Measurements from ENCODE around the gene ITSN1.

Gene ITSN1

DNA sequence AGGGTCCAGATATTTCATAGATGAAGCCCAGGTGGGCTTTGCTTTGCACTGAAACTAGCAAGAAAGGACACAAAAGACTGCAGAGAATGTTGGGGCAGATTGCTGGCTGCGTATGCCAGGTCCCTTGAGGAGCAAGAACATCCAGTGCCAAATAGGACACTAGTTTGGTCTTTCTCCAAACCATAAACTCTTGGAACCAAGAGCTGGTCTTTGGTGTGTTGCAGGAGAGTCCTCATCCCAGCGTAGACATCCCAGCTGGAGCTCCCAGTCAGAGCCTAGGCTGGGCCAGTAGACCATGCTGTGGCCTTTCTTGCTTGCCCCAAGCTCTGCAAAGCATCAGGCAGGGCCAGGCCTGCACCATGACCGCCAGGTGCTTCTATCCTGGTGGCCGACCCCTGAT, 185.8 kb downstream of the ITSN1 start:
- Histone ChIP-seq H3K27ac (ENCODE audit: low read depth, low read length) (no peak overlapping the region), H3K9ac (ENCODE audit: low read depth in 1 of 2, low read length in 2 of 2) (no peak overlapping the region), H3K4me1 (ENCODE audit: control insufficient read depth in 1 of 2, insufficient read depth in 2 of 2, low read length in 2 of 2) (no peaks in the 10 kb centered on the region), H3K36me3 (ENCODE audit: control insufficient read depth in 1 of 2, insufficient read depth in 2 of 2, low read length in 2 of 2) (peaks cover 0 to 17% of the 10 kb centered on the region in 2 donors), H3K9me3 (ENCODE audit: control insufficient read depth in 1 of 2, low read length in 2 of 2) (no peaks in the 10 kb centered on the region), H3K4me3 (ENCODE audit: low read depth in 1 of 2, low read length in 2 of 2) (no peak overlapping the region), H3K27me3 (ENCODE audit: control insufficient read depth in 1 of 2, insufficient read depth in 2 of 2, low read length in 2 of 2) (no peaks in the 10 kb centered on the region)

DNA sequence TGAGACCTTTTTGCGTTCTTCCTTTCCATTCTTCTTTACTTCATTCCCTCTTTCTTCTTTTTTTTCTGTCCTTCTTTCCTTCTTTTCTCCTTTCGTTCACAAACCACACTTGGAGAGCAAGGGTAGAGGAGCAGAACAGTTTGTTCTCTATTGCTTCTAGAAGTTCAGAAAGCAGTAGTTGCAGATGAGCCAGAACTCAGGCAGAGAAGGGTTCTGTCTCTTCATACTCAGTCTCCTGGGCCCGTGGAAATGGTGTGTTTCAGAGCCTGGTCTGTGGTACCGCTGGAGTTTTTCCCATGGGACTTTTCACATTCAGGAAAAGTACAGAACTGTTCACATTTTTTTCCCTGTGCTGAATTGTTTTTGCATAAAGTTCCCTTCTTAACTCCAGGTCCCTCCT, 186.3 kb downstream of the ITSN1 start:
- no peak overlapping the region for H3K4me3 ChIP-seq (ENCODE audit: low read depth in 1 of 2, low read length in 2 of 2)
- H3K4me1 ChIP-seq (ENCODE audit: control insufficient read depth in 1 of 2, insufficient read depth in 2 of 2, low read length in 2 of 2) = no peaks in the 10 kb centered on the region
- no peaks in the 10 kb centered on the region for H3K27me3 ChIP-seq (ENCODE audit: control insufficient read depth in 1 of 2, insufficient read depth in 2 of 2, low read length in 2 of 2)
- H3K9me3 ChIP-seq (ENCODE audit: control insufficient read depth in 1 of 2, low read length in 2 of 2) = no peaks in the 10 kb centered on the region
- H3K27ac ChIP-seq (ENCODE audit: low read depth, low read length) = no peak overlapping the region
- H3K36me3 ChIP-seq (ENCODE audit: control insufficient read depth in 1 of 2, insufficient read depth in 2 of 2, low read length in 2 of 2) = peaks cover 0 to 17% of the 10 kb centered on the region in 2 donors
- no peak overlapping the region for H3K9ac ChIP-seq (ENCODE audit: low read depth in 1 of 2, low read length in 2 of 2)

DNA sequence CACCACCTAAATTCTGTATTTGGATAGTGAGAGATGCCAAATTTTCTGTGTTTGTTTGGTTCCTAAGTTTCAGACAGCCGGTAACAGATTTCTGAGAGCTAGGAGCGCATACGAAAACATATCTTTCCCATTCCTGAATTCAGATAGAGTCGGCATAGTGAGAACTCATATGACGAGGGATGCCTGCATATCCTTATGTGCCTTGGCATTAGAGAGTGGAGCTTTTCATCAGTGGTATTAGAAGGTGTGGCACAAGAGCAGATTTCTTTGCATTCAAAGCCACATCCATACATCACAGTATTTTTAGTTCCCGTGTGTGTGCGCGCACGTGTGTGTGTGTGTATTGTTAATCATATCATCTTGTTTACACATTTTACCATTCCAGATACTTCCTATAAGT, 187.5 kb downstream of the ITSN1 start:
- Histone ChIP-seq H3K27ac (ENCODE audit: low read depth, low read length) (no peak overlapping the region), H3K36me3 (ENCODE audit: control insufficient read depth in 1 of 2, insufficient read depth in 2 of 2, low read length in 2 of 2) (peaks cover 0 to 22% of the 10 kb centered on the region in 2 donors), H3K9me3 (ENCODE audit: control insufficient read depth in 1 of 2, low read length in 2 of 2) (no peaks in the 10 kb centered on the region), H3K4me3 (ENCODE audit: low read depth in 1 of 2, low read length in 2 of 2) (no peak overlapping the region), H3K27me3 (ENCODE audit: control insufficient read depth in 1 of 2, insufficient read depth in 2 of 2, low read length in 2 of 2) (no peaks in the 10 kb centered on the region), H3K4me1 (ENCODE audit: control insufficient read depth in 1 of 2, insufficient read depth in 2 of 2, low read length in 2 of 2) (no peaks in the 10 kb centered on the region), H3K9ac (ENCODE audit: low read depth in 1 of 2, low read length in 2 of 2) (no peak overlapping the region)

DNA sequence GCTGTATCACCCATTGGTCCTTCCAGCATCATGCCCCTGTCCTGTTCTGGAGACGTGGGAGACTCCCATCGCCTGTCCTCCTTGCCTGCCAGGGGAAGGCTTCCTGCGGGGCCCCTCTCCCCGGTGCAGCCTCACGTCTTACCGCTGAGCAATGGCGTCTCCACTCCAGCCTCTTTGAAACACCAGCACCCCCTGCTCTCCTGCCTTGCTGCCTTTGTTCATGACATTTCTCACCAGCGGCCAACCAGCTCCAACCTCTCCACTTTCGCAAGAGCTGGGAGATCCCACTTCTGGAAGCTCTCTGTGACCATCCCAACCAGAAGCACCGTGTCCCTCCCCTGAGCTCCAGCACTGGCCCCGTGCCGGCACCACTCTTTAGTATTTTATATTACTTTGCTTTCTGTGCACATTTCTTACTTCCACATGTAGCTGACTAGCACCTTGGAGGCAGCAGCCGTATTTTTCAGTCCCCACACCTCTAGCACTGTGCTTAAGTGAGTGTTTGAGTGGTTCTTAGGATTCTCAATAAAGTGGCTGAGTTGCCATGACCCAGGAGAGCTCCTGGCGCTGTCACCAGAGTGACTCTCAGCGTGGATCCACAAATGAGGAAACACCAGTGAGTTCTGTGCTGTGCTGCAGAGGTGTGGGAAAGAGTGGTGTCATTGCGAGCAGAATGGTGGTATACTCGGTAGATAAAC, 189.8 kb downstream of the ITSN1 start:
- Histone ChIP-seq H3K4me3 (ENCODE audit: low read depth in 1 of 2, low read length in 2 of 2) (no peak overlapping the region), H3K27me3 (ENCODE audit: control insufficient read depth in 1 of 2, insufficient read depth in 2 of 2, low read length in 2 of 2) (no peaks in the 10 kb centered on the region), H3K36me3 (ENCODE audit: control insufficient read depth in 1 of 2, insufficient read depth in 2 of 2, low read length in 2 of 2) (peaks cover 0 to 26% of the 10 kb centered on the region in 2 donors), H3K9me3 (ENCODE audit: control insufficient read depth in 1 of 2, low read length in 2 of 2) (no peaks in the 10 kb centered on the region), H3K4me1 (ENCODE audit: control insufficient read depth in 1 of 2, insufficient read depth in 2 of 2, low read length in 2 of 2) (no peaks in the 10 kb centered on the region), H3K27ac (ENCODE audit: low read depth, low read length) (no peak overlapping the region), H3K9ac (ENCODE audit: low read depth in 1 of 2, low read length in 2 of 2) (no peak overlapping the region)

DNA sequence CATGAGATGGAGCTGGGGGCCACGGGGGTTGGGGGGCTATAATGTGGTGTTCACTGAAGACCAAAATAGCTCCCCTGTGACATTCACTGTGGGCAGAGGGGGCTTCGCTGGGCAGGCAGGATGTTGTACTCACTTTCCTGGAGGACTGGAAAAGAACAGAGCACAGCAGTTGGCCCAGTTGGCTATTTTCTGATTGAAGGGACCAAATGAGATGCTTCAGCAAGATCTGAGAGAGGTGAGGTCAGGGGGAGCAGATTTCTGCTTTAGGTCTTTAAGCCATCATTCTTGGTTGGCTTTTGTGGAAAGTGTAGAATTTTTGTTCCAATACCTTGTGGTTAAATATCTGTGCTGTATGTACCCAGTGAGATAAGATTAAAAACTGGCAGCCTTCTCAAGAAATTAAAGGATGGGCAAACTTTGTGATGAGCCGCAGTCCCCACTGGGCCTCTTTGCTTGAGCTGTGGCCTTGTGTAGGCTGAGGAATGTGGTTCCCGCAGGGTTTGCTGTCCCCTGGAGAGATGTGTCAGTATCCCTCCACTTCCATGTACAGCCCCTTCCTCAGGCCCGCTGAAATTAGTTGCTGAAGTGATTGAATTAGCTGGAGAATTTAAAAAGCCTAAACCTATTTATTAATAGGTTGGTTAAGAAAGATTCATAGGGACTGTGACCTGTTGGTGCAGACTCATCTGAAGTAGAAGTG, 192.7 kb downstream of the ITSN1 start:
- H3K36me3 ChIP-seq (ENCODE audit: control insufficient read depth in 1 of 2, insufficient read depth in 2 of 2, low read length in 2 of 2) = peaks cover 4 to 22% of the 10 kb centered on the region in 2 donors

DNA sequence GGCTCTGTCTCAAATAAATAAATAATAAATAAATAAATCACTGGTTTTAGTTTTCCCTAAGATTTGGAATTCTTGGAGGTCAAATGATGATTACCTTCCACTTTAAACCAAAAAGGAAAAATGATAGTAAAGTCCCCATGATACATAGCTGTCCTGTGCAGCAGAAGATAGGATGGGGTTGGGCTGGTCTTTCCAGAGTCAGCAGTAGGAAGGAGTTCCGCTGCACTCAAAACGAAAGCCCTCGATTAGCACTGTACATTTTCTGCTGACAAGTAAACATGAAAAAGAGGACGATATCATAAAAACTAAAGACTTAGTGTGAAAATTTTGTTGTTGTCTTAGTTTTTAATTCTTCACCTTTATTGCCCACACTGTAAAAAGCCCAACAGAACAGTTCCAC, 193.6 kb downstream of the ITSN1 start:
- no peak overlapping the region for H3K27ac ChIP-seq (ENCODE audit: low read depth, low read length)
- no peaks in the 10 kb centered on the region for H3K27me3 ChIP-seq (ENCODE audit: control insufficient read depth in 1 of 2, insufficient read depth in 2 of 2, low read length in 2 of 2)
- no peaks in the 10 kb centered on the region for H3K9me3 ChIP-seq (ENCODE audit: control insufficient read depth in 1 of 2, low read length in 2 of 2)
- no peaks in the 10 kb centered on the region for H3K4me1 ChIP-seq (ENCODE audit: control insufficient read depth in 1 of 2, insufficient read depth in 2 of 2, low read length in 2 of 2)
- H3K9ac ChIP-seq (ENCODE audit: low read depth in 1 of 2, low read length in 2 of 2) = no peak overlapping the region
- H3K4me3 ChIP-seq (ENCODE audit: low read depth in 1 of 2, low read length in 2 of 2) = no peak overlapping the region
- peaks cover 4 to 21% of the 10 kb centered on the region in 2 donors for H3K36me3 ChIP-seq (ENCODE audit: control insufficient read depth in 1 of 2, insufficient read depth in 2 of 2, low read length in 2 of 2)

More for the DNA sequence above, 192.7 kb downstream of the ITSN1 start:
- Histone ChIP-seq H3K27ac (ENCODE audit: low read depth, low read length) (no peak overlapping the region), H3K27me3 (ENCODE audit: control insufficient read depth in 1 of 2, insufficient read depth in 2 of 2, low read length in 2 of 2) (no peaks in the 10 kb centered on the region), H3K9ac (ENCODE audit: low read depth in 1 of 2, low read length in 2 of 2) (no peak overlapping the region), H3K4me1 (ENCODE audit: control insufficient read depth in 1 of 2, insufficient read depth in 2 of 2, low read length in 2 of 2) (no peaks in the 10 kb centered on the region), H3K4me3 (ENCODE audit: low read depth in 1 of 2, low read length in 2 of 2) (no peak overlapping the region), H3K9me3 (ENCODE audit: control insufficient read depth in 1 of 2, low read length in 2 of 2) (no peaks in the 10 kb centered on the region)

DNA sequence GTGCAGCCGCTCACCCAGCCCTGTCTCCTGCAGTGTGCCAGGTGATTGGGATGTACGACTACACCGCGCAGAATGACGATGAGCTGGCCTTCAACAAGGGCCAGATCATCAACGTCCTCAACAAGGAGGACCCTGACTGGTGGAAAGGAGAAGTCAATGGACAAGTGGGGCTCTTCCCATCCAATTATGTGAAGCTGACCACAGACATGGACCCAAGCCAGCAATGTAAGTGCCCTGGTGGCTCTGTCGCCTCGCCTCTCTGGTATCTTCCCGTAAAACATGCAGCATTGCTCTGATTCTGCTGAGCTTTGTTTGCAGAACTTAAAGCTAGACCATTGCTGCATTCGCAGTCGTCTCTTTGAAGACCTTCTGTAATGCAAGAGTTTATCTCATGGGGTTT, 194.1 kb downstream of the ITSN1 start:
- H3K9ac ChIP-seq (ENCODE audit: low read depth in 1 of 2, low read length in 2 of 2) = no peak overlapping the region
- H3K36me3 ChIP-seq (ENCODE audit: control insufficient read depth in 1 of 2, insufficient read depth in 2 of 2, low read length in 2 of 2) = peaks cover 4 to 17% of the 10 kb centered on the region in 2 donors
- H3K4me3 ChIP-seq (ENCODE audit: low read depth in 1 of 2, low read length in 2 of 2) = no peak overlapping the region
- H3K27me3 ChIP-seq (ENCODE audit: control insufficient read depth in 1 of 2, insufficient read depth in 2 of 2, low read length in 2 of 2) = no peaks in the 10 kb centered on the region
- H3K9me3 ChIP-seq (ENCODE audit: control insufficient read depth in 1 of 2, low read length in 2 of 2) = no peaks in the 10 kb centered on the region
- no peak overlapping the region for H3K27ac ChIP-seq (ENCODE audit: low read depth, low read length)
- H3K4me1 ChIP-seq (ENCODE audit: control insufficient read depth in 1 of 2, insufficient read depth in 2 of 2, low read length in 2 of 2) = no peaks in the 10 kb centered on the region

DNA sequence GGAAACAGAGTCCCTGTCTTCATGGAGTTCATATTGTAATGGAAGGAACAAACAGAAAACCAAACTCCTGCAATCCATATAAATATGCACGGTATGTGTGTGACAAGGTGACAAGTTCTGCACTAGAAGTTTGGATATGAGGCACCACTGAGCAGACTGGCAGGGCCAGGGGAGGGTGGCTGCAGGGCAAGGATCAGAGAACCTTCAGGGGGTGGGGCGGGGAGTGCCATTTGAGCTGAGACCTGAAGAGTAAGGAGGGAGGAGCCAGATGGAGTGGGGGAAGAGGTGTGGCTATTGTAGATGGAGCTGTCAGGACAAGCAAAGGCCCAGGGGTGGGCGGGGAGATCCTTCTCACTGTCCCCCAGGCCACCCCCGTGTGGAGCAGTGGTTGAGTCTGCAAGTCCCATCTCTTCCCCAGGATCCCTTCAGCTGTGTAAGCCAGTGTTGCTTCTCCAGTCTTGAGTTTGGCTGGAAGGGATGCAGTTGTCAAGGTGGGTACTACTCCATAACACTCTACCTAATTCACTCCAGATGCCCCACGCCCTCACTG, 196.9 kb downstream of the ITSN1 start:
- H3K27me3 ChIP-seq (ENCODE audit: control insufficient read depth in 1 of 2, insufficient read depth in 2 of 2, low read length in 2 of 2) = no peaks in the 10 kb centered on the region
- H3K4me3 ChIP-seq (ENCODE audit: low read depth in 1 of 2, low read length in 2 of 2) = no peak overlapping the region
- no peaks in the 10 kb centered on the region for H3K4me1 ChIP-seq (ENCODE audit: control insufficient read depth in 1 of 2, insufficient read depth in 2 of 2, low read length in 2 of 2)
- H3K9me3 ChIP-seq (ENCODE audit: control insufficient read depth in 1 of 2, low read length in 2 of 2) = no peaks in the 10 kb centered on the region
- H3K27ac ChIP-seq (ENCODE audit: low read depth, low read length) = no peak overlapping the region
- peaks cover 4 to 10% of the 10 kb centered on the region in 2 donors for H3K36me3 ChIP-seq (ENCODE audit: control insufficient read depth in 1 of 2, insufficient read depth in 2 of 2, low read length in 2 of 2)
- no peak overlapping the region for H3K9ac ChIP-seq (ENCODE audit: low read depth in 1 of 2, low read length in 2 of 2)

DNA sequence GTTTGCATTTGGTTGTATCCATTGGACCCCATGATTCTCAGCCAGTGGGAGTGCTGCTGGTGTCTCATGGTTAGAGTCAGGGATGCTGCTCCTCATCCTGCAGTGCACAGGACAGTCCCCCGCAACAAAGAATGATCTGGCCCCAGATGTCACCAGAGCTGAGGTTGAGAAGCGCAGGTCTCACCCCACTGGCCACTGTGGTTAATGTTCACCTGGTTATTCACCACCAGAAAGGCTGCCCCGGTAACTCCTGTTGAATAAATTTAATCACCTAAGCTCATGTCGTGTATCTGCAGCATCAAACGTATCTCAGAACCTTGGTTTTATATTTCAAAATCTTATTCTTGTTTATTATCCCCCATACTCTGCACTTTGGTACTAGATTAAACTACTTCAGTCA, 197.5 kb downstream of the ITSN1 start:
- H3K4me3 ChIP-seq (ENCODE audit: low read depth in 1 of 2, low read length in 2 of 2) = no peak overlapping the region
- H3K27ac ChIP-seq (ENCODE audit: low read depth, low read length) = no peak overlapping the region
- no peak overlapping the region for H3K9ac ChIP-seq (ENCODE audit: low read depth in 1 of 2, low read length in 2 of 2)
- no peaks in the 10 kb centered on the region for H3K9me3 ChIP-seq (ENCODE audit: control insufficient read depth in 1 of 2, low read length in 2 of 2)
- H3K36me3 ChIP-seq (ENCODE audit: control insufficient read depth in 1 of 2, insufficient read depth in 2 of 2, low read length in 2 of 2) = peaks cover 4 to 7% of the 10 kb centered on the region in 2 donors
- no peaks in the 10 kb centered on the region for H3K4me1 ChIP-seq (ENCODE audit: control insufficient read depth in 1 of 2, insufficient read depth in 2 of 2, low read length in 2 of 2)
- H3K27me3 ChIP-seq (ENCODE audit: control insufficient read depth in 1 of 2, insufficient read depth in 2 of 2, low read length in 2 of 2) = no peaks in the 10 kb centered on the region

DNA sequence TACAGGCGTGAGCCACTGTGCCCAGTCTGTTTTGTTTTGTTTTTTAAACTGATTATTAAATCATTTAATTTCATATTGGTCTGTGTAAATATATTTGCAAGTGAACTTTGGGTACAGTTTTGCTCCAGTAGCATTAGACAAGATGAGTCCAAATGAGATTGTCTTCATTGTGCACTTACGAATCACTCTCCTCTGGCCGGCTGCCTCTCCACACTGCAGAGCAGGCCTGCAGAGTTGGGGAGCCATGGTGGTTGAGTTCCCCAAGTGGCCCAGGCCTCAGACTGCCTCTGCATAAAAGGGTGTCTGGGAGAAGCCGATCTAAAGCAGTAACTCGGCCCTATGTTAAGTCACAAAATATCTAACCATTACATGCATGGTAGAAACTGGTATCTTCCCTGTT, 198.5 kb downstream of the ITSN1 start:
- Histone ChIP-seq H3K4me1 (ENCODE audit: control insufficient read depth in 1 of 2, insufficient read depth in 2 of 2, low read length in 2 of 2) (no peaks in the 10 kb centered on the region), H3K9ac (ENCODE audit: low read depth in 1 of 2, low read length in 2 of 2) (no peak overlapping the region), H3K4me3 (ENCODE audit: low read depth in 1 of 2, low read length in 2 of 2) (no peak overlapping the region), H3K27ac (ENCODE audit: low read depth, low read length) (no peak overlapping the region), H3K27me3 (ENCODE audit: control insufficient read depth in 1 of 2, insufficient read depth in 2 of 2, low read length in 2 of 2) (no peaks in the 10 kb centered on the region), H3K9me3 (ENCODE audit: control insufficient read depth in 1 of 2, low read length in 2 of 2) (peaks cover 0 to under 1% of the 10 kb centered on the region in 2 donors), H3K36me3 (ENCODE audit: control insufficient read depth in 1 of 2, insufficient read depth in 2 of 2, low read length in 2 of 2) (peaks cover 4 to 7% of the 10 kb centered on the region in 2 donors)

Measured in duodenal mucosa (tissue), 2 donors.